Hematopoietic multipotent progenitor cell treated with erythropoietin and hydrocortisone succinate and interleukin-3 and kit ligand, for 4 days (in vitro differentiated cells): ENCODE data around the gene PKIB.
"Not testable (repeated sequence)": the region's sequence is repeated elsewhere in the genome, so short reads cannot be mapped to it uniquely, and the experiment has no call there.

Experiments used
- DNase-seq: peaks from one replicate; pipeline ENCODE4 v3.0.0-alpha.2; 2015

The PKIB gene

DNA sequence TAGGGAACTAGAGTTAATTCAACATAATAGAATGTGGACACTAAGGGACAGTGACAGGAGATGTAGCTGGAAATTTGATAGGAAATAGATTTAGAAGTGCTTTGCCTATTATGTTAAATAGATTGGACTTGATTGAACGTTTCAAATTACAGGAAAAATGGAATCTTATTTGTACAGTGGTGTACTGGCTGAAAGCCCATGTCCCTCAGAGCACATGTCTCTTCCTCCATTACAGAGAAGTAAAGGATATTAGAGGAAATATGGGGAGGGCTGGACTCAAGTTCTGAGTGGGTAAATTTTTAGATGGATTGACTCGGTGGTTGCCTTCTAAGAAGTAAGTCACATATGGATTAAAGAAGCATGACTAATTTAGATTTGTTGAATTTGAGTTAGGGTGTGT lies 11.4 kb downstream of the PKIB start:
- no peak for DNase-seq

DNA sequence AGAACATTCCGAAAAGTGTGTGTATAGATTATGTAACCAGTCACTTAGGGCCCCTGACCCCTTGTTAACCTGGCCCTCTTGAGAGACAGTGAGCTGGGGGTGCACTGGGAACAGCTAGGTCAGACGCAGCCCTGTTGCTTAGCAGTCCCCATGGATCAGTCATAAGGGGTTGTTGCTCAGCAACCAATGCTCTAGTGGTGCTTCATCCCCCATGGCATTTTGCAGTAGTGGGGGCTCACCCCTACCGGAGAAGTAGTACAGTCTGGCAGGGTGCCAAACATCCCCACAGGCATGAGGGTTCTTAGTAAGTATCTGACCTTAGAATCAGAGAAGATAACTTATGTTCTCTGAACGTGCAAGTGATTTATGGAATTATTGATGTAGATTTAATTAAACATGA lies 12.3 kb downstream of the PKIB start:
- no peak for DNase-seq

DNA sequence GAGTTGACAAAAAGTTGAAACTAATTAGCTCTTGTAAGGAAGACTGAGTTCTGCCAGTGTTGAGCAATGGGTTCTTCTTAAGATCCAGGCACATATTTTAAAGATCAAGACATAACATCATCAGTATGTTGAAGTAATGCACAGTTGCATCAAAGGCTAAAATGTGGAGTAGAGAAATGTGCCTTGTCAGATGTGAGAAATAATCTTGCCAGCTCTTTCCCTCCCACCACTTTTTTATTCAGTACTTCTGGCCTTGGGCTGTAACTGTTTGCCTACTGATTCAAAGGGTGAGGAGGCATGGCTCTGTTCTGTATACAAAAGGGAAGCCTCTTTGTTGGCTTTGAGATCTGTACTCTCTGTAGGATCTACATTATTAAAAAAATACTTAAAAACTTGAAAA lies 13.1 kb downstream of the PKIB start:
- DNase-seq: no peak

DNA sequence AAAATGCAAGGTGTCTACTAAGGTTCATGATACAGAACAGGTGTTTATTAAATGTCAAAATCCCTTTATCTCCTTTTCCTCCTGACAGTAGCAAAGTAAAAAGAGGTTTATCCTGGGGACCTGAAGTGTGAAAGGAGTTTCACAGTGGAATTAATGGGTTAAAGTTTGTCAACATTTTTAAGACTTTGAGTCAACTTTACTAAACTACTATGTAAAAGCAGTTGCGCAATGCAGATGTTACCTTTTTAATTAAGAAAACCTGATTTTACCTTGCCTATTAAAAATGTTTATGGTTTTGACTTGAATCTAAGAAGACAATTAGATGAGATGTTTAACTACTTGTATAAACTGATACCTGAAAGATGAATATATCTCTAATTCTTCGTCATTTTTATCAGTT lies 14.6 kb downstream of the PKIB start:
- DNase-seq: no peak

DNA sequence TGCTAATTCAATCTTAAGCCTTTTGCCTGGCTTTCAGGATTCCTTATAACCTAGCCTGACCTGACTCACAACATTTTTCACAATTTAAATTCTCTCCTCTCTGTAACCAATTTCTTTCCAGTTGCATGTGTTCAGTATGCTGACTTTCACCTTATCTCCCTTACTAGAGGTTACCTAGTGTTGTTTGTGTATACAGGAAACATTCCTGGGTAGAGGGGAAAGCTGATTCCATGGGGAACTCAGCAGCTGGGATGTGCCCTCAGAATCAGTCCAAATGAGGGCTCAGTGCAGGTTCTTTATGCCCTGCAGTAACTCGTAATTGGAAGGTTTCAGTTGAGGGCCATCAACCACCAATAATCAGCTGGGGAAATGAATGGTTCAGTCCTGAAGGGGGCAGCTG lies 18.5 kb downstream of the PKIB start:
- DNase-seq: no peak

DNA sequence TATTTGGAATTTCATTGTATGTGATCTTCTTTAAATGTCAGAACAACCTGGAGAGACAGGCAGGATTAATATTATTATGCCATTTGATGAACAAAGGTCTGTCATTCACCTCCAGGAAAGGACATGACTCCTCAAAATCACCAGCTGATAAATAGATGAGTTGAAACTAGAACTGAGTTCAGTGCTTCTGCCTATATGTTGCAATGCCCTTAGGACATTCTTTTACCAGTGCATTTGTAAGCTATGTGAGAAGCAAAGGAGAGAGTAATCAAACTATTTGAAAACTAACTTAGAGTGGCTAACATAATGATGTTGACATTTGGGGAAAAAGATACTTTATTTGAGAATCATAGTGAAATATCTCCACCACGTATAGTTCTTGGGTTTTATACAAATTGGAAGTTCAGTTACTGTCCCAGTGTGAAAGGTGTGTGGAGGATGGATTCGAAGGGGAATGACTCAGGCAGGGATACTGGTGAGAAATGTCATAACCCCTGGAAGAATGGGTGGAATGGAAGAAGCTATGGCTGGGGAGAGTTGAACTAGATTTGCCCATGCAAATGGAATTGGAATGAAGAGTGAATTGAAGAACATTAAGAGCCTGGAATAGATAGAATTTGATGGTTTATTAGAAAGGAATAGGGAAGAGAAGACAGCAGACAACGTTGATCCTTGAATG lies 21.5 kb downstream of the PKIB start:
- DNase-seq: no peak

DNA sequence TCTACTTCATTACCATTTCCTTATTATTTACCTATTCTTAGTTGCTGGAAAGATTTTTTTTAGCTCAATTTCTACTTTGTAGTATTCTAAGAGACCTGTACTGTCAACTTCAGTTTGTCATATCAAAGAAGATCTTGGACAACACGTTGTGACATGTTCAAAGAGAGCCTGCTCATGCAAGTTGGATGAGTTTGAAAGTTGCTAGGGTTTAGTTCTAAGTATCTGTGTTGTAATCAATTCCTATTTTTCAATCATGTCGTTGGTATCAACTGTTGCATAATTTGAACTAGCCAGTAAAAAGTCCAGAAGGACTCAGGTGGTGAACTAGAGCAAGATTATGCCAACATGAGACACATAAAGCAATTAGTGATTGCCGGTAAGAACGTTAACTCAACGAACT lies 30.2 kb downstream of the PKIB start:
- DNase-seq: no peak

DNA sequence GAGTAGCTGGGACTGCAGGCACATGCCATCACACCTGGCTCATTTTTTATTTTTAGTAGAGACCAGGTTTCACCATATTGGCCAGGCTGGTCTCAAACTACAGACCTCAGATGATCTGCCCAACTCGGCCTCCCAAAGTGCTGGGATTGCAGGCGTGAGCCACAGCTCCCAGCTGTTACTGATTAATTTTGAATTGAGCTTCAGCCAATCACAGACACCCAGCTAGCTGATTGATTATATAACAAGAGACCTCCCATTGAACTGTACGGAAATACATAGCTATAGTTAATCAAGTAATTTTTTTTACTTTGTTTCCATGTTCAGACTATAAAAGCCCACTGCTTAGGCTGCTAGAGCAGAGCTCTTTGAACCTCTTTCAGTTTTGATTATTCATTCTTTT lies 31.6 kb downstream of the PKIB start:
- DNase-seq: no peak

DNA sequence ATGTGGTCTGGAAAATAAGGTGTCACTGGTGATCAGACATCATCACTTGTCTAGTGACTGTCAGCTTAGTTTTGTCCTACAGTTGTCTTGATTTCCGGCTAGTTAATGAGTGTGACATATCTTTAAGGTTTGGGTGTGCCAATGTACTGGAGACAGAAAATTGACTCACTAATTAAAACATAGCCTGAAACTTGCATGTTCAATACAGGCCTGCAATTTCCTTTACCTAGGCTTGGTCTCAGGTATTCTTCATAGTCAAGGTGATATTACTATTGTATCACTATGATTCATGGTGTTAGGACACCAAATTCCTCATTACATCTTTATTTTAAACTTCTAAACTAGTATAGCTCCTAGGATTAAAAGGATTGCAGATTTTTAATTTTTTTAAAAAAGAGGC lies 32.4 kb downstream of the PKIB start:
- DNase-seq: not testable (repeated sequence)

DNA sequence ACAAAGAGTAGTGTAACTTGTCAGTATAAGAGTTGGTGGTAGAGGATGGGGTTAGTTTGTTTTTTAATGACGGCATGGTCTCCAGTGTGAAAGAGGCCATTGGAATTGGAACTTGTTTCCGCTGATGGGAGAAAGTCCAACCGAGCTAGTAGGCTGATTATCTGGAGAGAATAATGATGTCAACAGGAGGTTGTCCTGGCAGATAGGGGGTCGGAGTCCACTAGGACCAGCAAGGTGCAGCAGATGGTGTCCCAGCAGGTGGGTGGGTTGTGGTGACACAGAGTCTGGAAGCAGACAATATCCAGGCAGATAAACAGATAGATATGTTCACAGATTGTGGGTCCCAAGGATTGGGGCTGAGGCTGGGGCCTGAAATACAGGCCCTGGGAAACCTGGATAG lies 35.1 kb downstream of the PKIB start:
- no peak for DNase-seq

DNA sequence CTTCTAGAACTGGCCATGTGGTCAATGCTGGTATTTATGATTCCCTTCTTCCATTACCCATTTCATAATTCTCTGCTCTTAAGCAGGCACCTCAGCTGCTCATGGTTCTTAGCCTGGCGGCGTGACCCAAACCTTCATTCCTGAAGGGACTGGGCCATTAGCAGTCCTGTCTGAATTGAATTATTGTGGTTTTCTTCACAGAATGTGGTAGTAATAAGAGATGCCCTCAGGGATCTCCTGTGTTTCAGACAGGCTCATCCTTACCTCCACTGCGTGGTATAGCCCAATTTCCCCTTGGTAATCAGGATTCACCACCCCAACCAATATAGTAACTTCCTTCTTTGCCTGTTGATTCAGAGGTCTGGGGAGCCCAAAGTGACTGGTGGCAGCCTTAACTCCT lies 37.6 kb downstream of the PKIB start:
- DNase-seq: no peak

DNA sequence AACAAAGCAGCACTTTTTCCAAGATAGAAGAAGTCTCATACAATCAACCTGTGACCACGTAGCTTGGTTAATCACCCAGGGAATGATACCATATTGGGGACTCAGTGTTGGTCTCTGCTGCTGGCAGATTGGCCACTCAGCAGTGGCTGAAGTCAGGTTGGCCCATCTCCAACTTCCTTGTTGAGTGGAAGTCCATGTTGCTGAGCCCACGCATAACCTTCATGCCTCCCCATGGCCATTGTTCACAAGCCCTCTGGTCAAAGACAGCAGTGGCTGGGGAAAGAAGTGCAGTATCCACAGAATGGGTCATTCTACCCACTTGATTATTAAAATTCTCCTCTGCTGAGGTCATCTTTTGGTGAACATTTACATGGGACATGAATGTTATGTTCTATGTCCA lies 38.5 kb downstream of the PKIB start:
- DNase-seq: no peak

DNA sequence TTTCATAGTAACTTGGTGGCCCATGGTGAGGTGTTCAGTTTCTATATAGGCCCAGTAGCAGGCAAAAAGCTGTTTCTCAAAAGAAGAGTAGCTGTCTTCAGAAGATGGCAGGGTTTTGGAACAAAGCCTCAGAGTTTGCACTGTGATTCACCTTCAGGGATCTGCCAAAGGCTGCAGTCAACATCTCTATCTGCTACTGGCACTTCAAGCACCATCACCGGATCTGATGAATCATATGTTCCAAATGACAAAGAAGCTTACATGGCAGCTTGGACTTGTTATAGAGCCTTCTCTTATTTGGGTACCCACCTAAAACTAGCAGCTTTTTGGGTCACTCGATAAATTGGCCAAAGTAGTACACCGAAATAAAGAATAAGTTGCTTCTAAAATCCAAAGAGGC lies 39.5 kb downstream of the PKIB start:
- DNase-seq: no peak

DNA sequence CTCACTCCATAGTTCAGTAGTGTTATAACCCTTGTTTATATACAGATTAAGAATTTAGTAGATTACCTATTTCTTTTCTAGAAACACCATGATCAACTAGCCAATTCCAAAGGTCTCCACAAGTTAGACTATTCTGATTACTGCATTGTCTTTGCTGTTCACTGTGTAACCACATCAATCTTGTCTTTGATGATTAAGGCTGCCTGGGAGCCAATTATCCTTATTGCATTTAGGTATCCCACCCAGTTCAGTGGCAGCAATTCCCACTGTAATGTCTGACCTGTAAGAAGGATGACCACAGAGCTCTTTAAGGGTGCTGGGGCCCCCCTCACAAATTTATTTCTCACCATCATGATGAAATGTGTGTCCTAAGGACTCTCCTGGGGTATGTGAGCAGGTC lies 40.2 kb downstream of the PKIB start:
- DNase-seq: no peak

DNA sequence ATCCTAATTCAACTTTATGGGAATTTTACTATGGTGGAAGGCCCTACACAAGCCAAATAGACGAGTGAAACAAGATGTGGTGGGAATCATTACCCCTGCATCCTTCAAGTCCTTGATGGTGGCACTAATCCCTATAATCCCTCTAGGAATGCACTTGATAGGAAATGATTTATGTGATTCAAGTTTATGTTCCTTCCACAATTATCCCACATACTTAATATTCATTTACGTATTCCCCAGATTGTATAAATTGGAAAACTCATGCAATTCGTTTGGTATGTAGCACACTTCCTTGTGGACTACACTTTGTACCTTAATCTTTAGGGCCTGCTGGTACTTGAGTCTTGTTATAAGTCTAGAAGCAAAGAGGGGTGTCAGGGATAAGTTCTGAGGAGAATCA lies 40.8 kb downstream of the PKIB start:
- no peak for DNase-seq

DNA sequence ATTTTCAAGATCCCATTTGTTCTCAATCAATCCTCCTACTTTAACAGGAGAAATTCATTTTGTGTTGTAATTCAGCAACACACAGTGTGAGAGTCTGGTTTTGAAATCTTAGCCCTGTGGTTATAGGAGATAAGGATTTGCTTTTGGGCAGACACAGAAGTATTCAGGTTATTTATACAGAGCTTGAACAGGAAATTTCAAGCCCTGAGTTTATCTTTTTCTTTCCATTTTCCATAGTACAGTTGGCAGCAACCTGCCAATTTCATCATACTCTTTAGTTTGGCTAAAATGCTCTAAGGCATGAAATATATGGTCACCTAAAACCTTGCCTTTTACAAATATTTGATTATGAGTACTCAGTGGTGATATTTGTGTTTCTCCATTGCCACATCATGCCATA lies 41.4 kb downstream of the PKIB start:
- no peak for DNase-seq

DNA sequence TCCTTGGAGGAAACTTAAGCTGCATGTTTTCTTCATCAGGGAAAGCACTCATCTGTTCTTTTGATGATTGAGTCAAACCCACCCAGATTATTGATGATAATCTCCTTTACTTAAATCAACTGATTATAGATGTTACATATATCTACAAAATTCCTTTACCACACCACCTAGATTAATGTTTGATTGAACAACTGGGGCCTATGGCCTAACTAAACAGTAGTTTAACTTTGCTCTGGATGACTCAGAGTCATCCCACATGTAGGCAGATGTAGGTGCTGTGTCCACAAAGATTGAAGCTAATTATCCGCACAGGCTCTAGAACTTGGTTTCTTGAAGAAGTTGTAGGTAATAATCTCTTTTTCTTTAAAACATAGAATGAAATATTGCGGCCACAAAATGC lies 42.2 kb downstream of the PKIB start:
- no peak for DNase-seq

DNA sequence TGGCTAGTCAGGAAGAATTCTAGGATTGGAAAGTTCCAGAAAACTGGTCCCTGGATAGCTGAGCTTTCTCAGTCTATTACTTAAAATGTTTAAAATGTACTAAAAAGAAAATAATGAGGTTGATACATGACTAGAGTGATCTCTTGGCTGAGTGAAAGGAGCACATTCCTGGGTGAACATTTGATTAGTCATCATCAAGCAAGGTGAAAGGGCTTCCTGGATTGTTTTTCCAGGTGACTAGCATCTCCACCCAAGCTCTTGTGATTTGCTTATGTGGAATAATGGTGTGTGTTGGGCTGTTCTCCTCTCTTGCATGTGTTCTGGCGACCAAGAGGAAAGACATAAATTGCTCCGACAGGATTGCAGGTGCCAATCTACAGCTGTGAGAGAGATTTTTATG lies 42.9 kb downstream of the PKIB start:
- DNase-seq: no peak

DNA sequence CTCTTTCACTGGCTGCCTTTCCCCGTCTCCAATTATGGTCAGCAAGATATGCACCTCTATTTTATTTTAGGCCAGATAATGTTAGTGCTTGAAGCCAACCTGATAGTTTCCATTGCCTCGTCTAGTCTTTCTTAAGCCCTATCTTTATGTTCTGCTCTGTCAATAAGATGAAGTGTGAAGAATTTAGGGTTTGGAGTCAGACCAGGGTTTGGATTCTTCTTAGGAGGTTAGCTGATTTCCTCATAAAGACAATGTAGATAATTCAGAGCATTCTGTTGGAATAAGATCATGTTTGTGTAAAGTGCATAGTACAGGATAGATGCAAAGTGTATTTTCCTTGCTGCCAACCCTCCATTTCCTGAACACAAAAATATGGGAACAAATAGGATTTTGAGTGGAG lies 43.8 kb downstream of the PKIB start:
- no peak for DNase-seq

DNA sequence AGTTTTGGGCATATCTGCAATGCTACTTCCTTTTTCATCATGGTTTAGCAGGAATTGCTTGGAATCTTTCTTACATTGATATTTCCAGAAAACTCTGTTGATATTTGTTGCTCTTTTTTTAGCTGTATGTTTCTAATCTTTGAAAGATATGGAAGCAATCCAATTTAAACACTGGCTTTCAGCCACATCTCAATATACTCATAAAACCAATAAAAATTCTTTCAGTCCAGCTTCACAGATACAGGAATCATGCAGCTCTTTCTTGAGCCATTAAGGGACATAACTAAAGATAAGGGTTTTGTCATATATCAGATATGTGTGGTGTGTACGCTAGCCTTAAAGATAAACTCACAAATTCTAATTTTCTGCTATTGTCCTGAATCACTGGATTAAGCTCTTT lies 47.4 kb downstream of the PKIB start:
- no peak for DNase-seq

DNA sequence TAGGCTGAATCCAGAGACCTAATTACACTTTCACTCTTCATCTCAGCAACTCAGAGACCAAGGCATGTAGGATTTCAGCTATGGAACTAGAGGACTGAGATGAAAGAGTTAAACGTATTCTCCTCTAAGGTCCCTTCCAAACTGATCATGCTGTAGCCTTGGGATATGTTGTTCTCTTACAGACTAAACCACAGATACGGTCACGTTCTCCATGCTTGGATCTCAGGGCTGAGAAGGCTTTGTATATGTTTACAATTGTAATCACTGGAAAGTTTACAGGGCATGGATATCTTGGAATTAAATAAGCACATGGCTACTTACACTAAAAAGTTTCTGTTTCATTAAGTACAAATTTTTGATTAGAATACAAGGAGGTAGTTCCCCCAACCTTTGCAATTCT lies 50.1 kb downstream of the PKIB start:
- no peak for DNase-seq

DNA sequence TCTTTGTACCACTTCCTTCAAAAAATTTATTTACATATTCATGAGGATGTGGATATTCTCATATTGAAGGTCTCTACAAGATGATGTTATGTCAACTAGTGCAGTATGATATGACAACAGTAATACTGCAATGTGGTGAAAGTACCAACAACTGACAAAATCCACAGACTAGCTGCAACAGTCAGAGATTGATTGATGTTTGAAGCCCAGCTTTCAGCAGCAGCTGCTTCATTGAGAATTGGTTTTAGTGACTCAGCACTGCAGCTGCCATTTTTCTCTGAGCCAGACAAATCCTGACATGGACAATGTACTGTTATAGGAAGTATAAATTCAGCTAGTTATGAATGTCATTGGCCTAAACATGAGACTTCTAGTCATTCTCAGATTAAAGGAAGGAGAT lies 53.8 kb downstream of the PKIB start:
- DNase-seq: no peak

DNA sequence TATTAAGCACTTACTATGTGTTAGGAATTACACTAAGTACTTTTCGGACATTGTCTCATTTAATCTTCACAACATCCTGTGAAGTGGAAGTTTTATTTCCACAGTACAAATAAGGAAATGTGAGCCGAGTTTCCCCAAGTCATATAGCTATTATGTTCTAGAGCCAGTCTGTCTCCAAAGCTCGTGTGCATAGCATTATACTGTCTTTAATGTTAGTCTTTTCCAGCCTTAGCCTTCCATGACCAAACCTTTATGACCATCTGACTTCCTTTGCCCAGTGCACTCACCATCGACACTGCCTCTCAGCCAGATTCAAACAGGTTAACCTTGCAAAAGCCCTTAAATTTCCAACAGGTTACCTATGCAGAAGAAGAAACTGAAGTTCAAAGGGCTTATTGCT lies 55.7 kb downstream of the PKIB start:
- DNase-seq: no peak

DNA sequence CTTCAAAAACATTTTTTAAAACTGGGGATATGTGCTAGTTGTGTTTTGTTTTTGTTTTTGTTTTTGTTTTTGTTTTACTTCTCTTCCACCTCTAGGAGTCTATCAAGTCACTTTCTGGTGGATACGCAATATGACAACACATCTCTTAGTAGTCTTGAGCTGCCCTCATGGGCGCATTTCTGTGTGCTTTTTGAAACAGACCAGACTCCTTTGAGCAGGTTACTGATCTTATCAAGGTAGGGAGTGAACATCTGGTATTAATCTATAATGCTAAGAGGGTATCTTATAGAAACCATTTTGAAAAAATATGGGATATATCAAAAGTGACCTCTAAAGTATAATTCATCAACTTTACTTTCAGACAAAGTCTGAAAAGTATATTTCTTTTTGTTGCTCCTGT lies 56.2 kb downstream of the PKIB start:
- DNase-seq: no peak

DNA sequence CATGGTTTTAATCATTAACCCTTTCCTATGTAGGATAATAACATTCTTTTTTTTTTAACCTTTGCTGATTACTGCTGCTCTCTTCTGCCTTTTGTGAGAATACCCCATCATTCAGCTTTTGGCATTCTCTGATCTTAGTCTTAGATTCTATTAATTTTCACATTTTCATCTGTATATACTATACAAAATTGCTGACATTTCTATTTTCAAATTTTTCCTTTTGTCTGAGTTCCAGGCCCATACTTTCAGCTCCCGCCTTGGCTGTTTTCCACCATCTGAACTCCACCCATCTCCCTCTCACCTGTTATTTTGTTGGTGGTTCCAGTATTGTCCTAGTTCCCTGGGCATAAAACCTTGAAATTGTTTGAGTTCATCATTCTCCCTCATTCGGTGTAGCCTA lies 59.2 kb downstream of the PKIB start:
- DNase-seq: no peak

DNA sequence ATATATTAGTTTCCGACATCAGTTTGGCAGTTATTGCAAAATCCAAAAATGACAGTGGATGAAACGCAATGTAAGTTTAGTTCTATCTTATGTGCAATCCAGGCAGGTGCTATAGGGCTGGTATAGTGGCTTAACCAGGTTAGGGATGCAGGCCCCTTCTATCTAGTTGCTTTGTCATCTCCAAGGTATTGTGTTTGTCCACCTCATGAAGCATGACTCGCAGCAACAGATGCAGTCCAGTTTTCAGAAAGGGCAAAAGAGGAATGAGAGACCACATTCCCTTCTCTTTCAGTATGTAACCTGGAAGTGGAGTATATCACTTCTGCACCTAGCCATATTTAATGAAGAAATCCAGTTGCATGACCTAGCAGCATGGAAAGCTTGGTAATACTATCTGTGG lies 59.7 kb downstream of the PKIB start:
- no peak for DNase-seq
